LHCN-M2 (cell line): ENCODE data around the gene DTYMK. TPM values are rescaled to one million over a fixed set of nuclear protein-coding genes. Genes with fewer than 3 reads are reported as not detected.

Experiments
- DNase-seq: peaks from one replicate; pipeline ENCODE4 v3.0.0-alpha.2; 2012; ENCODE audit warnings: low read depth
- polyA plus RNA-seq: library from polyadenylated mRNA; unstranded; fragments of >200 nt; gene quantifications from one replicate; pipeline ENCODE4 v1.2.1, GENCODE V29; 2012; ENCODE audit warnings: missing spikeins
- total RNA-seq: library from RNA; depleted of rRNA; stranded (reverse); fragments of >200 nt; gene quantifications from 2 replicates; pipeline ENCODE4 v1.2.3, GENCODE V29; 2014; rRNA removed

Gene DTYMK, protein sequence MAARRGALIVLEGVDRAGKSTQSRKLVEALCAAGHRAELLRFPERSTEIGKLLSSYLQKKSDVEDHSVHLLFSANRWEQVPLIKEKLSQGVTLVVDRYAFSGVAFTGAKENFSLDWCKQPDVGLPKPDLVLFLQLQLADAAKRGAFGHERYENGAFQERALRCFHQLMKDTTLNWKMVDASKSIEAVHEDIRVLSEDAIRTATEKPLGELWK
- 108 and 132 TPM in 2 replicates for total RNA-seq
- polyA plus RNA-seq: 107 TPM

DNA sequence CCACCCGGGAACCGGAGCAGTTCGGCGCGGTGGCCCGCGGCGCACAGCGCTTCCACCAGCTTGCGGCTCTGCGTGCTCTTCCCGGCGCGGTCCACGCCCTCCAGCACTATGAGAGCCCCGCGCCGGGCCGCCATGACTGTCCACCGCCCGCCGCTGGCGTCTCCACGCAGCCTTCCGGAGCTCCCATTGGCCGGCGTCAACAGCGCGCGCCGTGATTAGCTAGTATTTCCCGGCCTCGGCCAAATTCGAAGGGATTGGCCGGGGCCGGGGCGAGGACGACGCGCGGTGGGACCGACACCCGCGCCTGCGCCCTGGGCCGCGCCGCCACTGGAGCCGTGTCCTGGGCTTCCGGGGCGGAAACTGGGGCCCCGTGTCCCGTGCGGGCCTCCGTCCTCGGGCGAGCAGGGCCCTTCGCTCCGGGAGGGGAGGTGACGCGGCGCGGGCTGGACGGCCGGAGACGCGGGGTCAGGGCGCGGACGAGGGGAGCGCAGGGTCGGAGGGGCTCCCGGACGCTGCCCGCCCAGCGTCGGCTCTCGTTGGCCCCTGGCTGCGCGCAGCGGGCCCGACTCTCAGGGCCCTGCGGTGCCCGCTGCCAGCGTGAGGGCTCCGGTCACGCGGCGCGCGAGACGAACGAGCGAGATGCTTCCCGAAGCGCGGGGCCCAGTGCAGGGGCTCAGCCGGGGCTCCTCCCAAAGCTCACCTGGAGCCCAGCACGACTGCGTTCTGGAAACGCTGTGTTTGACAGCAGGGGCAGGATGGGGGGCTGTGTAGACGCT is at the start of gene DTYMK:
Gene DTYMK, minus strand, starts transcription at position 166 of the 776 bp plus-strand sequence. Its CDS starts 32 bp downstream, at position 134.
- peak; percentile 95 for DNase-seq

DNA sequence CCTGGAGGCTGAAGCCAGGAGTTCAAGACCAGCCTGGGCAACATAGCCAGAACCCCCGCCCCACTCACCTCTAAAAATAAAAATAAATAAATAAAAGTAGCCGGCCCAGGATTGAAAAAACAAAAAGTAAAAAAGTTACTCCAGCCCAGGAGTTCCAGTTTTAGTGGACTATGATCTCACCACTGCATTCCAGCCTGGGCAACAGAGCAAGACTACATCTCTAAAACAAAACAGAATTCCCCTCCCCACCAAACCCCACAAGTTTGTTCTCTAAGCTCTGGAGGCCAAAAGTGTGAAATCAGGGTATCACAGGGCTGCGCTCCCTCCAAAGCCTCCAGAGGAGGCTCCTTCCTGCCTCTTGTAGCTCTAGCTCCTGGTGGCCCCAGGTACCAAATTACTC is 49.5 kb upstream of the DTYMK start:
- DNase-seq: no peak

- peak; percentile 67 for DNase-seq
Observed at GRCh38 chr2:241734467-241735208, 48.0 kb upstream of the DTYMK start, which contains the start of gene D2HGDH. Gene D2HGDH (plus strand): TSS chr2:241734630. CDS start chr2:241735225, 595 bp downstream.

GRCh38 chr2:241734208-241734466 is 47.5 kb upstream of the DTYMK start:
- DNase-seq: no peak

GRCh38 chr2:241733391-241734207 is 47.0 kb upstream of the DTYMK start:
- no peak for DNase-seq

GRCh38 chr2:241732513-241733186 is 46.0 kb upstream of the DTYMK start:
- DNase-seq: peak; percentile 33

- DNase-seq: no peak
Observed at GRCh38 chr2:241730671-241731293, 44.2 kb upstream of the DTYMK start.

GRCh38 chr2:241729868-241730267 is 43.3 kb upstream of the DTYMK start:
- no peak for DNase-seq

GRCh38 chr2:241728627-241729026 is 42.0 kb upstream of the DTYMK start:
- DNase-seq: no peak

DNA sequence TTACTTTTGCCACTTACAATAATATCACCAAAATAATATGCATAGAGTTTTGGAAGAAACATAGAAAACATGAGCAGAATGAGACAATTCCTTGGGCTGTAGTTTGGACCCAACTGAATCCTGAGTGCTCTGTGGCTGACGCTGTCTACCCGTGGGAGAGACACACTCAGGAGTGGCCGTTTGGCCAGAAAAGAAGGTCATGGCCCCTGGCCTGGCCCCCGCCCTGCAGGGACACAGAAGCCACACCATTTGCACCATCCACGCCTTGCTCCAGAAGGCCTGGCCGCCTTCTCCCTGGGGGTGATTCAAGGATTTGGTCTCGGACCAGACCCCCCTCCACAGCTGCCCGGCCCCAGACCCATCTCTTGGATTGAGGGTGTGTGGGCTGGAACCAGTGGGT is 41.4 kb upstream of the DTYMK start:
- DNase-seq: no peak

- DNase-seq: no peak
Observed at GRCh38 chr2:241726459-241726858, 39.8 kb upstream of the DTYMK start.

DNA sequence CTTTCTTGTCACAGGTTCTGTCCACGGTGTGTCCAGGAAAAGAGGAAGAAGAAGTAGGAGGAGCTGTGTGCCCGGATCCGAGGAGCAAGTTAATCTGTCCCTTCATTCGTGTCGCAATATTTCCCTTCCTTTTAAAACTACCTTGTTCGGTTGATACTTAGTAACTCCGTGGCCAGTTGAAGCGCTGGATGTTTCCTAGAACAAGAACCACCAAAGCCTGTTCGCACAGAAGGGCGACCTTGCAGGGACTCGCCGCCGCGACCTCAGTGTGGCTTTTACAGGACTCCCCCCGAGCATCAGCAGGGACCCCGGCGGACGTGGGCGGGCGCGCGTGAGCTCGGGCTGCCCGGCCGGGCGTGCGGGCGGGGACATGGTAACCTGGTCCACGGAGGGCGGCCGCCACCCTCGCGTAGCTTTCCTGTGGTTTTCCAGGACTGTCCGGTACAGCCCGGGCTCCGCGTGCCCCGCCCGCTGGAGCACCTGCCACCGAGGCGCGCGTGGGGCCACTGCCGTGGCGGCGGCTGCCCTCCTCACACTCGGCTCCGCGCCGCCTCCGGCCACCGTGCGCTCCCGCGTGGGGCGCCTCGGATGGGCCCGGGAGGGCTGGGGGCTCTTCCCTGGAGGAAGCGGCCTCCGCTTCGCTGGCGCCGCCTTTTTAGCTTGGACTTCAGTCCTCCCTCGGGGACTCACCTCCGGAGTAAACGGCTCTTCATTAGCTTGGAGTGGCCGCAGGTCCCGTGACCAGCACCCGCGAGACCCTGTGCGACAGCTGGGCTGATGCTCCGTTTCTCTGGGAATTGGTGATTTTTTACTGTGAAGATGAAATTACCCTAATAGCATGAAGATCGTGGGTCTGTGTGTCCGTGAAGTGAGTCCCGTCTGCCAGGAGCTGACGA is 38.6 kb upstream of the DTYMK start:
- DNase-seq: no peak

DNA sequence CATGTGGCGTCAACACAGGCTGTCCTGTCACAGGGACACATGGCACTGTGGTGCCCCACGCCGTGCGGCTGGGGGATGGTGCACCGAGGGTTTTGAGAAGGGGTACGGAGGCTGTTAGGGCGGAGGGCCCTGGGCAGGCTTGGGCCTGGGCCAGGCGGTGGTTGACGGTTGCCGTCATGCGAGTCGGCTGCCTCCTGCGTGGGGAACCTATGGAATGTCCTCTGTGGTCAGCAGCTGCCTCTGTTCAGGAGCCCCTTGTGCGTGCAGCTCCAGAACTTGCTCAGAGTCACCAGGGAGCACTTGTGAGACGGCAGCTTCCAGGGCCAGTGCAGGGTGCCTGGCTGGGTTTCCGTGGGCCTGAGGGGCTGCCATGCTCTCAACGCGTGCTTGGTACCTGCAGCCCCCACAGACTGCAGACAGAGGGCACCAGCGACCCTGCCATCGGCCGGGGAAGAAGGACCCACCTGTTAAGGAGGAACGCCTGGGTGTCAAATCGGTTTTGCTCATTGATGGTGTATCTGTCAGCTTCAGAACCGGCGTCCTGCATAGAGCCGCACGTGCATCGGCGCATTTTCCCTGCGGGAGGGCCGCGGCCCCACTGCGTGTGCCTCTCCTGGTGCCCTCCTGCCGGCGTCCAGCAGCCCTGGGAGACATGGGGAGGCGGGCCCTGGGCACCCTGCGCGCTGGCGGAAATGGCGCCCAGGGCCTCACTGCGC is 37.8 kb upstream of the DTYMK start:
- DNase-seq: no peak

GRCh38 chr2:241722896-241723454 is 36.4 kb upstream of the DTYMK start:
- no peak for DNase-seq

DNA sequence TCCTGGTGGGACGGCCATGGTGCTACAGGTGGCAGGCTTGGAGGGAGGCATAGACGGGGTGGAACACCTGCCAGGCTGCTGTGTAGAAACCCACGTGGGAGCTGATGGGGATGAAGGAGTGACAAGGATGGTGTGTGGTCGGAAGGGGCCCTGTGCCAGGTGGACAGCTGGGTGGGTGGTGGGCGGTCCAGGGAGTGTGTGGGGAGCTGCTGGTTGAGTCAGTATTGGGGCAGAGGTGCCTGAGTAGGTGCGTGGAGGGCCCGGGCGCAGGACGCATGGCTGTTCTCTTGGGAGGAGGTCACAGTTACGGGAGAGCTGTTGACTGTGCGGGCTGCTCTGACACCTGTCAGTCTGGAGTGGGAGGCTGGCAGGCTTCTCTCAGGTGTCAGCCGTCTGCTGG is 35.2 kb upstream of the DTYMK start:
- no peak for DNase-seq

DNA sequence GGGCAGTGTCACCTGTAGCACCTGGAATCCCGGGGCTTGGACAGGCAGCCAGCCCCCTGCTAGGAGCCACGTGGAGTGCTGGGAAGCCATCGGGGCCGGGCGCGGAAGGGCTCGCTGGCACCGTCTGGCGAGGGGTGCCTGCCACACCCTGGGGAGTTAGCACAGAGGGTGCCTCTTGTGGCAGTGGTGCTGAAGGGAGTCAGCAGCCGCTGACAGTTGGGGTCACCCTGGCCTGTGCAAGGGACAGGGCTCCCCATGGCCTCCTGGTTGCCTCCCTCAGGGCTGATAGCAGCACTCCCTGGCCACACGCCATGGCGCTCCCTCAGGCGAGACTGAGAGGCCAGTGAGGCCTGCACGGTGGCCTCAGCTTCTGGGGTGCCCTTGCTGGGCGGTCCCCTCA is 33.9 kb upstream of the DTYMK start:
- no peak for DNase-seq

- DNase-seq: no peak
Observed at GRCh38 chr2:241720099-241720498, 33.5 kb upstream of the DTYMK start.

GRCh38 chr2:241719093-241719492 is 32.5 kb upstream of the DTYMK start:
- no peak for DNase-seq

GRCh38 chr2:241708879-241709278 is 22.3 kb upstream of the DTYMK start:
- DNase-seq: no peak
